GM06990 (cell line): ENCODE measurements around the gene YBX1.
A peak's percentile ranks its signal among the peaks of the same experiment; 100 is the strongest.

Source experiments
- DNase-seq: peaks from one replicate; pipeline ENCODE4 v3.0.0-alpha.2; 2011; ENCODE audit not compliant: insufficient read length; ENCODE audit errors: extremely low read depth
- H3K27me3 ChIP-seq: replicated peaks from 2 replicates; pipeline ENCODE4 v1.6.0; 2011; ENCODE audit warnings: low read length; ENCODE audit not compliant: control insufficient read depth, insufficient read depth
- H3K36me3 ChIP-seq: 2 replicates; pipeline ENCODE4 v1.5.1; 2011; ENCODE audit warnings: low read length; ENCODE audit not compliant: control insufficient read depth, insufficient read depth
- H3K4me3 ChIP-seq: replicated peaks from 2 replicates; pipeline ENCODE4 v1.5.1; 2011; ENCODE audit warnings: low read depth, mild to moderate bottlenecking, control low read depth, low read length
- CTCF ChIP-seq: IDR thresholded peaks from 2 replicates; pipeline ENCODE4 v1.5.1; 2011; ENCODE audit warnings: low read length, control low read depth, mild to moderate bottlenecking, inconsistent platforms; ENCODE audit not compliant: insufficient read depth, poor library complexity, severe bottlenecking

The YBX1 gene

GRCh38 chr1:42691157-42691498 is 8.9 kb downstream of the YBX1 start:
- no peak for TF ChIP-seq CTCF
- peaks cover 3% of the 10 kb centered on the region for H3K36me3 ChIP-seq
- no peak for DNase-seq
- H3K27me3 ChIP-seq, result no peaks in the 10 kb centered on the region
- peak overlapping the region; percentile 6; the same call in 1 of the 2 replicates for H3K4me3 ChIP-seq

- H3K27me3 ChIP-seq, result no peaks in the 10 kb centered on the region
- no peak for TF ChIP-seq CTCF
- no peak overlapping the region for H3K4me3 ChIP-seq
- no peak for DNase-seq
- peaks cover 7% of the 10 kb centered on the region for H3K36me3 ChIP-seq
These were observed 10.2 kb downstream of the YBX1 start for GRCh38 chr1:42692461-42692860.

- no peak for DNase-seq
- no peaks in the 10 kb centered on the region for H3K27me3 ChIP-seq
- peaks cover 7% of the 10 kb centered on the region for H3K36me3 ChIP-seq
- TF ChIP-seq CTCF, result no peak
- H3K4me3 ChIP-seq, result no peak overlapping the region
These were observed 10.7 kb downstream of the YBX1 start for GRCh38 chr1:42692911-42693310.

GRCh38 chr1:42698081-42698813 is 16.0 kb downstream of the YBX1 start:
- Histone ChIP-seq H3K27me3 (no peaks in the 10 kb centered on the region), H3K4me3 (no peak overlapping the region), H3K36me3 (peaks cover 17% of the 10 kb centered on the region)
- no peak for TF ChIP-seq CTCF
- no peak for DNase-seq

- no peaks in the 10 kb centered on the region for H3K27me3 ChIP-seq
- no peak for DNase-seq
- no peak for TF ChIP-seq CTCF
- H3K4me3 ChIP-seq, result no peak overlapping the region
- H3K36me3 ChIP-seq, result peaks cover 27% of the 10 kb centered on the region
These were observed 17.8 kb downstream of the YBX1 start for GRCh38 chr1:42700006-42700405.
